ENCODE data around the gene SPI1. TPM values are rescaled to one million over a fixed set of nuclear protein-coding genes. Genes with fewer than 3 reads are reported as not detected.

Gene SPI1
- total RNA-seq, 1 donor from 2014 or later, result not detected

- Mint-ChIP-seq H3K4me1 (ENCODE audit: unreplicated experiment) (peaks cover 9% of the 10 kb centered on the region), H3K4me3 (peak overlapping the region; percentile 81), H3K27ac (peak overlapping the region; percentile 84), H3K36me3 (no peaks in the 10 kb centered on the region), H3K9me3 (no peaks in the 10 kb centered on the region), H3K27me3 (no peaks in the 10 kb centered on the region)
- TF ChIP-seq, protein P1, sequence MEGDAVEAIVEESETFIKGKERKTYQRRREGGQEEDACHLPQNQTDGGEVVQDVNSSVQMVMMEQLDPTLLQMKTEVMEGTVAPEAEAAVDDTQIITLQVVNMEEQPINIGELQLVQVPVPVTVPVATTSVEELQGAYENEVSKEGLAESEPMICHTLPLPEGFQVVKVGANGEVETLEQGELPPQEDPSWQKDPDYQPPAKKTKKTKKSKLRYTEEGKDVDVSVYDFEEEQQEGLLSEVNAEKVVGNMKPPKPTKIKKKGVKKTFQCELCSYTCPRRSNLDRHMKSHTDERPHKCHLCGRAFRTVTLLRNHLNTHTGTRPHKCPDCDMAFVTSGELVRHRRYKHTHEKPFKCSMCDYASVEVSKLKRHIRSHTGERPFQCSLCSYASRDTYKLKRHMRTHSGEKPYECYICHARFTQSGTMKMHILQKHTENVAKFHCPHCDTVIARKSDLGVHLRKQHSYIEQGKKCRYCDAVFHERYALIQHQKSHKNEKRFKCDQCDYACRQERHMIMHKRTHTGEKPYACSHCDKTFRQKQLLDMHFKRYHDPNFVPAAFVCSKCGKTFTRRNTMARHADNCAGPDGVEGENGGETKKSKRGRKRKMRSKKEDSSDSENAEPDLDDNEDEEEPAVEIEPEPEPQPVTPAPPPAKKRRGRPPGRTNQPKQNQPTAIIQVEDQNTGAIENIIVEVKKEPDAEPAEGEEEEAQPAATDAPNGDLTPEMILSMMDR (conservative IDR thresholded peaks at IDR 0.05), result no peak
- no peak for DNase-seq (ENCODE audit: extremely low spot score, unreplicated experiment)
These were observed 21.8 kb upstream of the SPI1 start for GRCh38 chr11:47399860-47400767.

DNA sequence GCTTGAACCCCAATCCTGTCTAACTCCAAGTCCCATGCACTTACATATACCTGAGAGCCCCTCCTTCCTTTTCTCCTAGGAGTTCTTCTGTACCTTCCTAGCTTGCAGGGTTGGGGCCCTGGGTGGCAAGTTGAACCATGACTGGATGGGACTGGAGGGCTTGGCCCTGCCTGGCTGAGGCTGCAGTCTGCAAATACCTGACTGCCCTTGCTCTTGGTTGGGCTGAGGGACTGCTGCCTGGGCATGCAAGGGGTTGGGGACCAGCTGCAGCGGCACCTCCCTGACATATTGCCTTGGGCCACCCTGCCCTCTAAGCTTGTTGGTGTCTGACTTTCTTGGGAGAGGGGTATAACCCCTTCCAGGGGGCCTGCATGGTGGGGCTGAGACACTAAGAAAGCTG lies 20.2 kb upstream of the SPI1 start:
- no peak for DNase-seq (ENCODE audit: extremely low spot score, unreplicated experiment)
- no peaks in the 10 kb centered on the region for H3K27me3 Mint-ChIP-seq
- no peak overlapping the region for H3K27ac Mint-ChIP-seq
- H3K36me3 Mint-ChIP-seq, result no peaks in the 10 kb centered on the region
- no peak overlapping the region for H3K4me3 Mint-ChIP-seq
- TF ChIP-seq, protein P1 (conservative IDR thresholded peaks at IDR 0.05), result no peak
- peaks cover 9% of the 10 kb centered on the region for H3K4me1 Mint-ChIP-seq (ENCODE audit: unreplicated experiment)
- no peaks in the 10 kb centered on the region for H3K9me3 Mint-ChIP-seq

GRCh38 chr11:47398011-47398410 lies 19.7 kb upstream of the SPI1 start:
- Mint-ChIP-seq H3K4me1 (ENCODE audit: unreplicated experiment) (peaks cover 9% of the 10 kb centered on the region), H3K4me3 (peak overlapping the region; percentile 27), H3K27me3 (no peaks in the 10 kb centered on the region), H3K36me3 (no peaks in the 10 kb centered on the region), H3K9me3 (no peaks in the 10 kb centered on the region), H3K27ac (no peak overlapping the region)
- TF ChIP-seq, protein P1 (conservative IDR thresholded peaks at IDR 0.05), result no peak
- DNase-seq (ENCODE audit: extremely low spot score, unreplicated experiment), result no peak

DNA sequence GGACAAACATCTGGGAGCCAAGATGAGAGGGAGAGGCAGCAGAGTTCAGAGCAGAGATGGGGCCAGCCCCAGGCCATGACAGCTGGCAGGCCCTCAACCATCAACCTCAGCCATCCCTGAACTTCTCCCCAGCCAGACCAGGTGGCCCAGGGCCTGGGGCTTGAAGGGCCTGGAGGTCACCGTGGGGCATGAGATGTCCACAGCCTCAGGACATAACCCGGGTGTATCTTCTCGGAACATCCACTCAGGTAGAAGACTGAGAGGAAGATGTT lies 17.6 kb upstream of the SPI1 start:
- H3K4me3 Mint-ChIP-seq, result no peak overlapping the region
- DNase-seq (ENCODE audit: extremely low spot score, unreplicated experiment), result no peak
- no peak overlapping the region for H3K27ac Mint-ChIP-seq
- no peaks in the 10 kb centered on the region for H3K27me3 Mint-ChIP-seq
- peaks cover 8% of the 10 kb centered on the region for H3K4me1 Mint-ChIP-seq (ENCODE audit: unreplicated experiment)
- no peaks in the 10 kb centered on the region for H3K9me3 Mint-ChIP-seq
- TF ChIP-seq, protein P1 (conservative IDR thresholded peaks at IDR 0.05), result no peak
- H3K36me3 Mint-ChIP-seq, result no peaks in the 10 kb centered on the region

- Mint-ChIP-seq H3K27me3 (no peaks in the 10 kb centered on the region), H3K36me3 (no peaks in the 10 kb centered on the region), H3K4me1 (ENCODE audit: unreplicated experiment) (peaks cover 2% of the 10 kb centered on the region), H3K9me3 (no peaks in the 10 kb centered on the region), H3K4me3 (no peak overlapping the region), H3K27ac (no peak overlapping the region)
- DNase-seq (ENCODE audit: extremely low spot score, unreplicated experiment), result no peak
- TF ChIP-seq, protein P1 (conservative IDR thresholded peaks at IDR 0.05), result no peak
These were observed 17.1 kb upstream of the SPI1 start for GRCh38 chr11:47395223-47396048.
